Astrocyte of the hippocampus (primary cell): ENCODE data around the gene LRRK1.

Experiments
- DNase-seq: peaks from one replicate; pipeline ENCODE4 v3.0.0; 2011; ENCODE audit warnings: low read depth, low spot score

LRRK1 gene

DNA sequence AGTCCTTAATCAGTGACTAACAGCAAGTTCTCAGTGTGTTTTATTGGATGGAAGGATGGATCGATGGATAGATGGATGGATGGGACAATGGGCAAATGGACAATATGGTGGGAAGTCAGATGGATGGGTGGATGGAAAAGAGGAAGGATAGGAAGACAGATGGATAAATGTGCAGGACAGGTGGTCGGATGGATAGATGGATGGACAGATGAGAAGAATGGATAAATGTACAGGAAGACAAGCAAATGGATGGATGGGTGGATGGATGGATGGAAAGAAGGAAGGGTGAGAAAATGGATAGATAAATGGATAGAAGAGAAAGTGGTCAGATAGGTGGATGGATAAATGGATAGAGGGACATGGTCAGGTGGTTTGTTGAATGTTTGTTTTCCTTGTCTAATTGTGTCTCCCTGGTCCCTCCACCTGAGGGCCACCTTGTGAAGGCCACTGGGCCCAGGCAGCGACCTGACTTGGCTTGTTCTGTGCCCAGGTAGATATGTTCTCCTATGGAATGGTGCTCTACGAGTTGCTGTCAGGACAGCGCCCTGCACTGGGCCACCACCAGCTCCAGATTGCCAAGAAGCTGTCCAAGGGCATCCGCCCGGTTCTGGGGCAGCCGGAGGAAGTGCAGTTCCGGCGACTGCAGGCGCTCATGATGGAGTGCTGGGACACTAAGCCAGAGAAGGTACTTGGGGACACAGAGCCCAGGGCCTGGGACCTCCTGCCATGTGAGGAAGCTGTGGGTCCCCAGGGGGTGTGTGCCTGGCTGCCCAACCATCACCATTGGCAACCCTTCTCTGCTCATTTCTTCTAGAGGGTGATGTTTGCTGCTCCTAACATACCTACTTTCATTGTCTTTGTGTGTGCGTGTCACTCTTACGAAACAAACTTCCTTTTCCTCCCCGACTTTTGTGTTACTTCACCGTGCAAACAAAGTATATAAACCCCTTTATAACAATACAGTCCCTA is 137.5 kb downstream of the LRRK1 start:
- no peak for DNase-seq

DNA sequence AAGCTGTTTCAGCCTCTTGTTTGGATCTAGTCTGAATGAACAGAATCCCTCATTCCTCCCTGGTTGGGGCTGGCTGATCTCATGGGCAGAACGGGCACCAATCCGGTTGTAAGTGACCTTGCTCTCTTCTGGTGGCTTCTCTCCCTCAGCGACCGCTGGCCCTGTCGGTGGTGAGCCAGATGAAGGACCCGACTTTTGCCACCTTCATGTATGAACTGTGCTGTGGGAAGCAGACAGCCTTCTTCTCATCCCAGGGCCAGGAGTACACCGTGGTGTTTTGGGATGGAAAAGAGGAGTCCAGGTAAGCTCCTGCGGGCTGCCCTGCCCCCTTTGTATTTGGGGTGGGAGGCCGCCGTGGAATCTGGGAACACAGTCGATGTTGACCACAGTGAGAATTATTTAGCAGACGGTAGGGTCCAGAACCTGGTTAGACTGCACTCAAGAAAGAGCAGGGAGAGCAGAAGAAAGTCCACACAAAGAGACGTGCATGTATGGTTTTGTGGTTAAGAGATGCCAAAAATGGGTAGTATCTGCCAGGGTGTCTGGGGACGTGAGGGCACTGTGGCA is 138.8 kb downstream of the LRRK1 start:
- DNase-seq: no peak

DNA sequence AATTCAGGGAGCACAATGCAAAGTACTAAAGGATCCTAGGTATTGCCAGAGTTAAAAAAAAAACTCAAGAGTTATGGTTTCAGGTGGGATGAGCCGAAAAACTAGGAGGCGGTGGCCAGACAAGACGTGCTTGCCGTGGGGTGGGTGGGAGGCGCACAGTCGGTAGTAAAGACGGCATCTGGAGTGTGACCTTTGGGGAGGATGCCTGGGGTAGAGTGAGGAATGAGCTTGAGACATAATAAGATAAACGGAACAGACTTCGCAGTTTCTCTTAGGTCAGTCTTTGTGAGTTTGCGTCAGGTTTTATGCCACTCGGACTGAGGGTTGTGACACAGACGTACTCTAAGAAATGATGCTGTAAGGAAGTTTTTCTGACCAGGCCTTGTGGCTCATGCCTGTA is 139.6 kb downstream of the LRRK1 start:
- DNase-seq: no peak

DNA sequence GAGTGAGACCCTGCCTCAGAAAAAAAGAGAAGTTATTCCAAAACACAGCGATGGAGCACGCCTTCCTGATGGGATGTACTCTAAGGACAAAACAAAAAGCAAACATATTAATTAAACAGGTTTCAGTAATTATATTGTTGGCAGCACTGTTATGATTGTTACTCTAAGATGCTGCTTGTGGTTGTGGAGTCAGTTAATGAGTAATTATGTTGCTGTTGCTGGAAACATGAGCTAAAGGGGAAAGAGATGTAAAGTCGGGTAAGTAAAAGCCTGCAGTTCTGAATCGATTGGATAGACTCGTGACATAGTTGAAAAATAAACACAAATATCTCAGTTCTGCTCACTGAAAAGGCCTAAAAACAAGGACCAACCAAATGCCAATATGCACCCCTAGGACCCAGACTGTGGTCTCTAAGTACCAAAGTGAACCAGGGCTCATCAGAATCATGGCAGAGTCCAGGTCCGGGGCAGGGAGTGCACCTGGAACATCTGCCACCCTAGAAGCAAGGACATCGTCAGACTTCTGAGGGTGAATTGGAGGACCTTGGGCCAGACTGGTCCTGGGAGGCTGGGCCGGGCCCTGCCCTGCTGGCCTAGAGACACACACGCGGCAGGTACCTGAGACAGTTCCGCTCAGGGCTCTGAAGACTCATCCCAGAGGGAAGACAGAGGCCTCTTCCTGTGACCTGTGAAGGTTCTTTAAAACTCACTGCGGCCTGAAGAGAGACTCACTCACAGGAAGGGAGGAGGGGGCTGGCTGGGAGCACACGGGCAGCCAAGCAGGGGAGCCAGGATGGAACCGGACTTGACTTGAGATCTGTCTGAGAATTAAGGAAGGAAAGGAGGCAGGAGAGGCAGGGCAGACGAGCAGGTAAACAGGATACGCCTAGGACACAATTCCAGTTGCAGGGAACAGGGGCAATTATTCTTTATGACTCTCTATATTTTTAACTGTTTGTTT is 140.5 kb downstream of the LRRK1 start:
- no peak for DNase-seq

DNA sequence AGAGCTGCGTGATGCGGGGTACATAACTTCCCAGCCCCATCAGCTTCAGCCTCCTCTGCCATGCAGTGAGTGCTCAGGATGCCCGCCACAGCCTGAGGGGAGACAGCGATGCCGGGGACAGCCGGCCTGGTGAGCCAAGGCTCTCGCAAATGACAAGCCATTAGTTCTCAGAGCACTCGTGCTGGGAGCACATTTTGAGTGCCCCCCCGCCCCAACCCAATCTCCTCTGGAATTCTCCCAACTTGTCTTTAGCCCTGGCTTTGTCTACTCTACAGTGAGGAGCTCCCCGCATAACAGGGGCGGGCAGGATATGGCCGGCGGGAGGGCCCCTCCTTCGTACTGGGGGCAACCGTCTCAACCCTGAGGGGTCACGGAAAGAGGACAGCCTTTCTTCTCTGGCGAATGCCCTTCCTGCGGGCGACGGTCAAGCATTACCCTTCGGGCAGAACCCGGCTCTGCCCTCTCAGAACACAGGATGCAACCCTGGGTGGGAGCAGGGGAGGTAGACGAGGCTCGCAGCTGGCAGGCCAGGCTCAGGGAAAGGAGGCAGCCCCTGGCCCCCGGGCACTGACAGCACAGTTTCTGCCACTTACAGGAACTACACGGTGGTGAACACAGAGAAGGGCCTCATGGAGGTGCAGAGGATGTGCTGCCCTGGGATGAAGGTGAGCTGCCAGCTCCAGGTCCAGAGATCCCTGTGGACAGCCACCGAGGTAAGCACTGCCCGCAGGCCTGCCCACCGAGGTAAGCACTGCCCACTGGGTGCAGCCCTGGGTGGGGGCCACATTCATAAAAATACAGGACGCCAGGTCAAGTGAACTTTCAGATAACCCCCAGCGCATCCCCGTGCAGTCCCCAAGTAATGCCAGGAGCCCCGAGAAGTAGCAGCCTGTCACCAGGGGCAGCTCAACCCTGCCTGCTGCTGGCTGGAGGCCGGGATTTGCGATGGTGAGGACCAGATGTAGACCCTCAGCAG is 141.7 kb downstream of the LRRK1 start:
- no peak for DNase-seq

DNA sequence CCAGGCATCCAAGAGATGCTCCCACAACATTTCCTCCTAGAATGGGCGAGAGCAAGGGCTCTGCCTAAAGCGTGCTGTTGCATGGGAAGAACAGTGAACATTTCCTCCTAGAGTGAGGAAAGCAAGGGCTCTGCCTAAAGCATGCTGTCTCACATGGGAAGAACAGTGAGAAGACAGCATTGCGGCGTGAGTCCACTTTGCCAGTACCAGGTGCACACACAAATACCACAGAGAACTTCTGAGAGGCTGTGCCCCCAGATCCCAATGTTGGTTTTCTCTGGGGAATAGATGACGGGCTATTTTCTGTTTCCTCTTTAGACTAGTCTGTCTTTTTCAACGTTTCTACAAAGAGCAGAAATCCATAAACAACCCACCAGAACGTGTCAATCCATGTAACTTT is 142.9 kb downstream of the LRRK1 start:
- DNase-seq: no peak

DNA sequence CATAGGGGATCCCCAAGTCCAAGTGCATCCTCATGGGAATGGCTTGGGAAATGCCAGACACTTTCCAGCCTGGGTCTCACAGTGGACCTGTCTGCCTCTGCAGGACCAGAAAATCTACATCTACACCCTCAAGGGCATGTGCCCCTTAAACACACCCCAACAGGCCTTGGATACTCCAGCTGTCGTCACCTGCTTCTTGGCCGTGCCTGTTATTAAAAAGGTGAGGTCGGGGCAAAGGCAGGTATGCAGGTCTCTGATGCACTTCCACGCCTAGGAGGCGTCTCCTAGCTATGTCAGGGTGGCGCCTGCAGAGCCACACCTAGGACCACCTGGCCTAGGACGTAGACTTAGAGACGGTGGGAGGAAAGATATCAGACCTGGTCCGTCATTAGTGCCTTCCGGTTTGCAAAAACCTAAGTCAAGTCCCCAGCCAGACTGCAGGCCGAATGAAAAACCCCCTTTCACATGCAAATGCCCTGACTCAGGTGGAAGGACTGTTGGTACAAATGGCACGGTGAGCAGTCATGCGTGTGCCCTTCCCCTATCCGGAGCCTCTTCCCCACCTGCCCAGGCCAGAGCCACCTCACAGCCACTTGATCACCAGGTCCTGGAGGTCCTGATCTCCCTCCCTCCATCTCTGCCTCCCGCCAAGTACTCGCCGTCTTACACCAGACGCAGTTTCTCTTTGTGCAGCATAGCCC is 143.5 kb downstream of the LRRK1 start:
- no peak for DNase-seq

DNA sequence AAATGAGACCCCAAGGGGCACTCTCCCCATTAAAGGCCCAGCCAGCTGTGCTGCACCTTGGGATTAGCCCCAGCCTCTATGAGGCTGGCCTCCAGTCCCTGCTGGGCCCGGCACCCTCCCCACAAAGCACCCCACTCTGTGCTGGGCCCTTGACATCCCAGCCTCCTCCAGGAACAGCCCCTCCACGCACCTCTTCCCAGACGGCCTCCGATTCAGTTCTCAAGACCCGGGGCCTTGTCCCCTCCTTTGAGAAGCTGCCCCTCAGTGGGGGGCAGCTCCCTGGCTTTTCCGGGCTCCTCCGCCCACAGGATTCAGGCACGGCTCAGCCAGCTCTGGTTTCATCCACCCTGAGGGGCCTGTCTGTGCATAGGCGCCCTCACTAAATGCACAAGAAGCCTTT is 144.1 kb downstream of the LRRK1 start:
- DNase-seq: no peak

DNA sequence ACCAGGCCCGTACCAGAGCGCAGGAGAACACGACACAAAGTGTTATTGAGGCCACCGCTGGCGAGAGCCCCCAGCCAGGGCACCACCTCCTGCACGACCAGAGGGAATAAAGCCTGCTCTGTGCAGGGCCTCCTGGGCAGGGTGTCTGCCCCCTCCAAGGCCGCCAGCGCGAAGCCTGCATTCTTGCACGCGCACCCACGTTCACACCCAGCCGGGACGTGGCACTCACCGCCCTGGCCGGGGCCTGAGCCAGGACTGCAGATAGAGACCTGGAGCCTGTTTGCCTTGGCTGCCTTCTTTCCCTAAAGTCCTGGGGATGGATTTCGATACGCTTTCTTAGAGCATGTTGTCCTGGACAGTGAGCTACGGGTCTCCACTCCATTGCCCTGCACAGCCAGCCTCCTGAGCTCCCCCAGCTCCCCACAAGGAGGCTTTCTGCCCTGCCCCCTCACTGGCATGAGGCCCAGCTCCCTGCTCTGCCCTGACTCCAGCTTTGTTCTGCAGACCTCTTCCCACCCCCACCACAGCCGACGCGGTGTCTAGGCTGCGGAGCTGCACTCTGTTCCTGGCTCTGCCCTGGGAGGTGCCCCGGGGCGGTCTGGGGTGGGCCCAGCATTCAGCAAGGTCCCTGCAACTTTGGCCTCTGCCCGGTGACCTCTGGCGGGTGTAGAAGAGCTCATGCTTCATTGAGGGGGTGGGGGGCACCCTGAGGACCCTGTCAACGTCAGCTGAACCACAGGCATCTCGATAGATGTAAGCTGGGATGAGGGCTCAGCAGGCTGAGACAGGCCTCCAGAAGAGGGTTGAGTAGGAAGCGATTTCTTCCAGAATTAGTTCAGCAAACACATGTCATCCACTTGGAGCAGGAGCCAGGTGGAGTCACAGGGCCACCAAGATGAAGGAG is 145.0 kb downstream of the LRRK1 start:
- DNase-seq: peak; percentile 43

DNA sequence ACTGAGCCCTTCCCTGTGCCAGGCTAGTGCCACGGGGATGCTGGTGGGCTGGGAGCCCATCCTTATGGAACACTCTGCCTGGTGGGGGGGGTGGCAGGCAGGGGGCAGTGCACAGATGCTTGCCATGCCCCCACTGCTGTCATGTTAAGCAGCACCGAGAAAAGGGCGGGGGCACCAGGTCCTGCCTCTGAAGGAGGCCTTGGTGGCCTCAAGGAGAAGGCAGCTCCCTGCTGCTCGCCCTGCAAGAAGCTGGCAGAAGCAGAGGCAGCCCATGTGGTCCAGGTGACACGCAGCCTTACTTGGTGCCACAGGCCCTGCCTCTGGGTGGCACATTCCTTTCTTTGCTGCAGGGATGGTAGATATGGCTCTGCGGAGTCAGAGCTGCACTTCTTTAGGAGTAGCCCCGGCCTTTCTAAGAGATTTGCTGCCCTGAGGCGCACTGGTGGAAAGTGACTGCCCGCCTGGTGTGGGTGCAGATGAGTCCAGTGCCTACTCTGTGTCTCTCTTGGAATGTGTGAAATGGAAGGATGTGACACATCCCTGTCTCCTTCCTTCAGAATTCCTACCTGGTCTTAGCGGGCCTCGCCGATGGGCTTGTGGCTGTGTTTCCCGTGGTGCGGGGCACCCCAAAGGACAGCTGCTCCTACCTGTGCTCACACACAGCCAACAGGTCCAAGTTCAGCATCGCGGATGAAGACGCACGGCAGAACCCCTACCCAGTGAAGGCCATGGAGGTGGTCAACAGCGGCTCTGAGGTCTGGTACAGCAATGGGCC is 145.8 kb downstream of the LRRK1 start:
- DNase-seq: no peak

DNA sequence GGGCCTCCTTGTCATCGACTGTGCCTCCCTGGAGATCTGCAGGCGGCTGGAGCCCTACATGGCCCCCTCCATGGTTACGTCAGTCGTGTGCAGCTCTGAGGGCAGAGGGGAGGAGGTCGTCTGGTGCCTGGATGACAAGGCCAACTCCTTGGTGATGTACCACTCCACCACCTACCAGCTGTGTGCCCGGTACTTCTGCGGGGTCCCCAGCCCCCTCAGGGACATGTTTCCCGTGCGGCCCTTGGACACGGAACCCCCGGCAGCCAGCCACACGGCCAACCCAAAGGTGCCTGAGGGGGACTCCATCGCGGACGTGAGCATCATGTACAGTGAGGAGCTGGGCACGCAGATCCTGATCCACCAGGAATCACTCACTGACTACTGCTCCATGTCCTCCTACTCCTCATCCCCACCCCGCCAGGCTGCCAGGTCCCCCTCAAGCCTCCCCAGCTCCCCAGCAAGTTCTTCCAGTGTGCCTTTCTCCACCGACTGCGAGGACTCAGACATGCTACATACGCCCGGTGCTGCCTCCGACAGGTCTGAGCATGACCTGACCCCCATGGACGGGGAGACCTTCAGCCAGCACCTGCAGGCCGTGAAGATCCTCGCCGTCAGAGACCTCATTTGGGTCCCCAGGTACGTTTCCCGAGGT is 146.5 kb downstream of the LRRK1 start:
- DNase-seq: no peak

DNA sequence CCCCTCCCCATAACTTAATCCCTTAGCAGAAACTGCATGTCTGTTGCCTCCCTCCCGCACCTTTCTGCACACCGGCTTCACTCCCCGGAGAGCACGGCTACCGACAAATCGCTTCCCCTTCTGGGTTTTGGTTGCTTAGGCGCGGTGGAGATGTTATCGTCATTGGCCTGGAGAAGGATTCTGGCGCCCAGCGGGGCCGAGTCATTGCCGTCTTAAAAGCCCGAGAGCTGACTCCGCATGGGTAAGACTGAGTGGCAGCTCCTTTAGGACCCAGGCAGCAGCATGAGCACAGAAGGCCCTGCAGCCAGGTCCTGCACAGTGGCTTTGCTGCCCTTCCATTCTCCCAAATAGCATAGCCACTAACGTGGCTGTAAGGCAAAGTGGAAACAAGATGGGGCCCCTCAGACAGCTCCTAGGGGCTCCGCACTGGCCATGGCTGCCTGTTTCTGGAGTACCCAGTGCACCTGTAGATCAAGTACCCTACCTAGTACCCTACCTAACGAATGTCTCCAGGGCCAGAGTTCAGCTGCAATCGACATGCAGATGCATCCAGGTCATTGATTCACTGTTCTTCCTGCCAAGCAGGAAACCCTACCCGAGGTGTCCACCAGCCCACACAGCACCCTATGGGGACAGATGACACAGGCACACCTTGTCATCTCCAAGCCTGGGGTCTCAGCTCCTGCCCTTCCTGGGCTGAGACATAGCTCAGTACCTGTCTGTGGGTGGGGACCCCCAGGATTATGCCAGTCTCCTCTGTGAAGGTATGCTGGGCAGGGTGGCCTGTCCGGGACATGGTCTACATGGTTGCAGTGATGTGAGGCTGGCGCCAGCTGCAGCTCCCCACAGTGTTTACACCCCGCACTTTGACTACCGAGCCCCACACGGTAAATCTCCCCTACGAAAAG is 147.6 kb downstream of the LRRK1 start:
- DNase-seq: no peak

DNA sequence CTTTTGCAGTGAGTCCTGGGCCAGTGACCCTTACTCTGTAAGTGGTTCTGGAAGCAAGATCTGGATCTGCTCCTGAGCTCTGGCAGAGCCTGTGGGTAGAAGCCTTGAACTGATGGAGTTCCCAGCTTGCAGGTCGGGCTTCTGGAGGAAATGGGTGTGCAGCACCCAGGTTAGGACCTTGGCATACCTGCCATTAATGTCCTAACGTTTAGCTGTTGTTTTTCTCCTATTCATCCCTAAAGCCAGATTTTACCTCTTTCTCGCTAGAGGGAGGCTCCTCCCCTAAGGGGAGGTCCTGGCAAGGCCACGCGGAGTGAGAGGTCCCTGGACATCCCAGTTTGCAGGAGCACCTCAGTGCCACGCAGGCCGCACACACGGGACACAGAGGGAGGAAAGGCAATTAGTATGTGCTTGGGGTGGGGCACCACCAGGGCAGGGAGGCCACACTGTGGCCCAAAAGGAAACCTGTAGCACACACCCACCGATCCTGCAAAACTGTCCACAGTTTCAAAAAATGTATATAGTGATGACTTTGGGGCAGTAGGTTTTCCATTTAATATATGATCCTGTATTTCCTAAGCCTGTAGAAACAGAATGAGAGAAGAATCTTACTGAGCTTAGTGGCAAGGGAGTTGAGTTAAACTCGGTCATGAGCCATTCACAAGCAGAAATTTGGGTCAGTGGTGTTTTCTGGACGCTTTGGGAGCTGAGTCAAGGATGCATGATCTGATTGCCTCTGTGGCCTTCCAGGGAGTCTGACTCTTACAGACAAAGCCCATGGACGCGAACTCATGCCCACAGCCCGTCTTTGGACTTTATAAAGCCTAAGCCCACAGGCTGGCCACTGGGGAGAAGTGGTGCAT is 148.7 kb downstream of the LRRK1 start:
- no peak for DNase-seq

DNA sequence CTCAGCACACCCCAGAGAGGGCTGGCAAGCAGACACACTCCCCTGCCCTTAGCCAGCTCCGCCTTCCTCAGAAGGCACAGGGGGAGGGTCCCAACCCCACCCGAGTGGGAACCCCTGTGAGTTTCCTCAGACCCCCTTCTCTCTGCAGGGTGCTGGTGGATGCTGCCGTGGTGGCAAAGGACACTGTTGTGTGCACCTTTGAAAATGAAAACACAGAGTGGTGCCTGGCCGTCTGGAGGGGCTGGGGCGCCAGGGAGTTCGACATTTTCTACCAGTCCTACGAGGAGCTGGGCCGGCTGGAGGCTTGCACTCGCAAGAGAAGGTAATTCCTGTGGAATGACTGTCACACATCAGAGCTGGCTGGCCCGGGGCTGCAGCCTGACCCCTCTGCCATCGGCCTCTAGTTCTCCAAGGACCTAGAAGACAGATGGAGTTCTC is 149.4 kb downstream of the LRRK1 start:
- no peak for DNase-seq

DNA sequence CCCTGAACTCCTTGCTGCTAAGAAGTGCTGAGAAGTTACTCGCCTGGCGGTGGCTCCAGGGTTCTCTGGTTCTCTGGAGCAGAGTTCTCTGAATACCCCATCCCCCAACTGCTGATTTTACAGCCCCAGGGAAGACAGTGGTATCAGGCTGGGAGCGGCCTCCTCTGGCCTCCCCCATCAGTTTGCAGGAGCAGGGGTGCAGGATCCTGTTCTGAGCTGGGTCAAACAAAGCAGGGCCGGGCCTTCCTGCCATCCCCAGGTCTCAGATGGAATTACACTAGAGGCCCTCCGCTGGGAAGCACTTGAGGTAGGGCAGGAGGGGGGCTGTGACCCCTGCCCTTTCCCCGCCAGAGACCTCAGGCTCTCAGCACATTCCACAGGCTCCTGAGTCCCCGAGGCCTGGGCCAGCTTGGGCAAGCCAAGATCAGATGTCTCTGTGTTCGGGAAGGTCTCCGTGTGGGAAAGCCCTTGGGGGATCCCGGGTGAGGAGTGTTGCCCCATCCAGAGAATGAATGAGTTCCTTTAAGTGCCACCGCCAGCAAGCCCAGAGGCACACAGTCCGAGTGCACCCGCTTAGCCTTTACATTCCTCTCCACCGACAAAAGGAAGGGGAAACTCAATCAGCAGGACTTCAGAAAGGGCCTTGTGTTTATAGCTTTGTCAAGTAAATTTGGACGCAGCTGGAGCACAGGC is 149.9 kb downstream of the LRRK1 start:
- DNase-seq: no peak
